RCC 7860 (cell line): ENCODE results near the gene CSTF3.
A peak's percentile ranks its signal among the peaks of the same experiment; 100 is the strongest.
"Not testable (repeated sequence)": the region's sequence is repeated elsewhere in the genome, so short reads cannot be mapped to it uniquely, and the experiment has no call there.

Experiments used
- DNase-seq: peaks from one replicate; pipeline ENCODE4 v3.0.0-alpha.2; 2015; ENCODE audit warnings: low spot score
- FAIRE-seq: peaks from 2 replicates; lab custom pipeline; 2012; peaks lifted over from hg19 to GRCh38; lab: Jason Lieb, UNC

CSTF3 gene

GRCh38 chr11:33162831-33163230, 1.6 kb upstream of the CSTF3 start:
- no peak for DNase-seq
- no peak for FAIRE-seq

GRCh38 chr11:33160587-33160986, 693 bp downstream of the CSTF3 start:
- DNase-seq (no peak), FAIRE-seq (no peak)

GRCh38 chr11:33160136-33160535, 1.1 kb downstream of the CSTF3 start:
- FAIRE-seq (no peak), DNase-seq (peak; percentile 36)

DNA sequence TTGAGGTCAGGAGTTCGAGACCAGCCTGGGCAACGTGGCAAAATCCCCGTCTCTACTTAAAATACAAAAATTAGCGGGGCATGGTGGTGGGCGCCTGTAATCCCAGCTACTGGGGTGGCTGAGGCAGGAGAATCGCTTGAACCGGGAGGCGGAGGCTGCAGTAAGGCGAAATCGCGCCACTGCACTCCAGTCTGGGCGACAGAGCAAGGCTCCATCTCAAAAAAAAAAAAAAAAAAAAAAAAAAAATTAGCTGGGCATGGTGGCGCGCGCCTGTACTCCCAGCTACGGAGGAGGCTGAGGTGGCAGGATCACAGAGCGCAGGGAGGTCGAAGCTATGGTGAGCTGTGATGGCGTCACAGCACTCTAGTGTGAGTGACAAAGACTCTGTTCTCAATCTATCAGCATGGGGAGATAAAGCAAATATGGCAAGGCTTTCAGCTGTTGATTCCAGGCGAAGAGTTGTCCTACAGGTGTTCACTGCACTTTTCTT, 1.9 kb downstream of the CSTF3 start:
- DNase-seq, FAIRE-seq: not testable (repeated sequence)

DNA sequence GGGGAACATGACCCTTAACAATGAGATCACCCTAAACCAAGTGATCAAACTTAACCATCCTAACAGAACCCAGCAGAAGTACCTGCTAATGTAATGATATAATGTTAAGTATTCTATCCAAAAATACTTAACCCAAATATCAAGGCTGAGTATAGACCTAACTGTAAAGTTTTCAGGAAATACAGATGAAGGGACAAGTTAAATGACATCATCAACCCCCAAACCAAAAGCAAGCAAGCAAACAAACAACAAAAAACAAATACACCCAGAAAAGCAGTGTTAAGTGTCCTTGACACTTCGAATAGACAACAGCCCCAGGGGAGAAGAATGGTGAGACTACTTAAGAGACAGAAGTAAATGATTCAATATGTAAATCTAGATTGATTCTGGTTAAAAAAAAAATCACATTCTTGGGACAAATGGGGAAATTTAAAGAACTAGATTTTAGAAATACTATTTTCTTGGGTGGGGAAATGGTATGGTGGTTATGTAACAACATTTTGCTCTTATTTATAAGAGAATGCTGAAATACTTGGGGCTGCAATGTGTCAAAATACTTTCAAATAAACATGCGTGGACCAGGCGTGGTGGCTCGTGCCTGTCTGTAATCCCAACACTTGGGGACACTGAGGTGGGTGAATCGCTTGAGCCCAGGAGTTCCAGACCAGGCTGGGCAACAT, 2.5 kb downstream of the CSTF3 start:
- DNase-seq: no peak
- FAIRE-seq: no peak

DNA sequence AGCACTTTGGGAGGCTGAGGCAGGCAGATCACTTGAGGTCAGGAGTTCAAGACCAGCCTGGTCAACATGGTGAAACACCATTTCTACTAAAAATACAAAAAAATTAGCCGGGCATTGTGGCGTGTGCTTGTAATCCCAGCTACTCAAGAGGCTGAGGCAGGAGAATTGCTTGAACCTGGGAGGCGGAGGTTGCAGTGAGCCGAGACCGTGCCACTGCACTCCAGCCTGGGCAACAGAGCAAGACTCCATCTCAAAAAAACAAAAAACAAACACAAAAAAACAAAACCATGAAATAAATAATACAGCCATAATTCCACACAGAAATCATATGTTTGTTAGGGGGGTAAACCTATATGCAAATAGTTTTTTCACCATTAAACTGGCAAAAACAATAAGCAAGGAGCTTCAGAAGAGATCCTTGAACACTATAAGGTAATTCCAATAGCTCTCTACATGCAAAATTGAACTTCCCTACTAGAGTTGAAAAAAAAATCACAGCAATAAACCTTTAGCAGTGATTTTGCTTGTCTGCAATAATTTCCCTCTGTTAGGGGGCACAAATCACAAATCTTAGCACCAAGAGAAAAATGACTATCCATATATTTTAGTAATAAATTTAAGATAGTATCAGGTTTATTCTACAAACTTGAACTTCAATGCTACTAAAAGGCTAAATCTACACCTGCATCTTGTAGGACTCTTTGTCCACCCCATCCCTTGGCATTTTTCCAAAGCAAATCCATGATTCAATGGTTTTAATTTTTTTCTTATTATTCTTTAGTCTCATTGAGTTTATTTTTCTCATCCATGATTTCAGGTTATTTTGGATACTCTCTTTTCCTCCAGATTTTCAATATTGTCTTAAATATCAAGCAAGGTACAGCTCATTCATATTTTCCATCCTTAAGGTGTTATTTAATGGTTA, 3.9 kb downstream of the CSTF3 start:
- FAIRE-seq (no peak), DNase-seq (no peak)

DNA sequence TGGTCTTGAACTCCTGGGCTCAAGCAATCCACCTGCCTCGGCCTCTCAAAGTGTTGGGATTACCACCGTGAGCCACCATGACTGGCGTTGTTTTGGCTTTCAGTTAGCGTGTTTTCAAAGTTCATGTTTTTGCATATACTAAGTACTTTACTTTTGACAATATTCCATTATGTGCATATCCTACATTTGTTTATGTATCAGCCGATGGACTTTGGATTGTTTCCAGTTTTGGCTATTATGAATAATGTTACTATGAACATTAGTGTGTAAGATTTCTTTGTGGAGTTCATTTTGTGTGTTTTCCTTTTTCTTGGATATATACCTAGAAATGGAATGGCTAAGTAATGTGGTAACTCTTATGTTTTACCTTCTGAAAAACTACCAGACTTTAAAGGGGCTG, 9.9 kb downstream of the CSTF3 start:
- no peak for FAIRE-seq
- no peak for DNase-seq

- FAIRE-seq (peak; percentile 63), DNase-seq (peak; percentile 15)
These were observed 13.7 kb downstream of the CSTF3 start for GRCh38 chr11:33147559-33147958.

DNA sequence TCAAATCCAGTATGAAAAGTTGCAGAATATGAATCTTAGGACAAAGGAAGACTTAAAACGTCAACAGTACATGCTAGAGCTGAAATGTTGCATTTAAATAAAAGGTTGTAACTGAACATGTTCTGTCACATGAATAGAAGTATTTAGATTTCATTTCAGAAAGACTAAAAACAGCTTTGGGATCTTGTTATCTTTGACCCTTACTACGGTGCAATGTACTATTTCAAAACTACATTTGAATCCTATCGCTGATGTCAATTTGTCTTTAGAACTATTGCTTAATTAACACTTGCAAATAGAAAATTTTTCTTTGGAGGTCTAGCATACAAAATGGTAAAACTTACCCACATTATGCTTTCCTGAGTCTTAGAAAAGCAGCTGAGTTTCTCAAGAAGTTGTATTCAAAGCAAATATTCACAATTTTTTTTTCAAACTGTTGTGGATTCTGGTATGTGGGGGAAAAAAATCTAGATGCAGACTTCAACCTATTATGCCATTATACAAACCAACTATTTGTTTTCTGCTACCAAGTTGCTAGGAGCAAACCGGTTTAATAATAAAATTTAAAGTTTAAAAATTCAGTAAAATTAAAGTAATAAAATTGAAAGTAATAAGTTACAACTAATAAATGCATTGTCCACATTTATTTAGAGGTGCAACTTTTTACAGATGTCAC, 25.4 kb downstream of the CSTF3 start:
- DNase-seq (no peak), FAIRE-seq (no peak)

DNA sequence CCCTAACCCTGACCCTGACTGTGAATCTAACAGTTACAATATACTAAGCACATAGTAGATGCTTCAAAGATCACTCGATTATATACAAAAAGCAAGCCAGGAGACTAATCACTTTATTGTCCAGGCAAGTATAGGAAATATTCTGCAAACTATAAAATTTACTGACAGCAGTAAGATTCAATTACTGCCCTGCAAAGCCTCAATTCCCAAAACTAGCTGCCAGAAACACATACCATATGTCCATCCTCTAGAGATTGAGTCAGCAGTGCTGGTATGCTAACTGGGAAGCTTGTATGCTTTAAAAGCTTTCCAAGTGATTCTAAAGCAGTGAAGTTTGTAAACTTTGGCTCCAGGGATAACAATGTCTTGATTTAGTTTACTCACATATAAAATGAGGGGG, 26.1 kb downstream of the CSTF3 start:
- no peak for DNase-seq
- FAIRE-seq: no peak

DNA sequence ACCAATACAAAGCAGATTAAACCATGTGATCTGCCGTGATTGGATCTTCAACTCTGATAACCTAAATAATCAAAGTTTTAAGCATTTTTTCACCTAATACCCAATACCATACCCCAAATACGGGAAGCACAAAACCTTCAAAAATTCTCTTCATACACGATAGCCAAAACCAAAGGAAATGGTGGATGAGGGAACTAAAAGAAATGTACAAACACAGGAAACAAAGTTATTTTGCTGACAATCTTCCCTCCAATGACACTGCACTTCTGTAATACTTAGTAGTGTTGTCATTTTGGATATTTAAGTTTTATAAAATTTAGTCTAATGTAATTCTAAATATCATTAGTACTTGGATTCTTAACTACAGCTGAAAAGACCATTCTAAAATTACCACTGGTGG, 27.0 kb downstream of the CSTF3 start:
- DNase-seq: no peak
- no peak for FAIRE-seq

GRCh38 chr11:33133761-33134160, 27.5 kb downstream of the CSTF3 start:
- no peak for FAIRE-seq
- no peak for DNase-seq

GRCh38 chr11:33132510-33132909, 28.8 kb downstream of the CSTF3 start:
- no peak for DNase-seq
- peak; percentile 14 for FAIRE-seq

DNA sequence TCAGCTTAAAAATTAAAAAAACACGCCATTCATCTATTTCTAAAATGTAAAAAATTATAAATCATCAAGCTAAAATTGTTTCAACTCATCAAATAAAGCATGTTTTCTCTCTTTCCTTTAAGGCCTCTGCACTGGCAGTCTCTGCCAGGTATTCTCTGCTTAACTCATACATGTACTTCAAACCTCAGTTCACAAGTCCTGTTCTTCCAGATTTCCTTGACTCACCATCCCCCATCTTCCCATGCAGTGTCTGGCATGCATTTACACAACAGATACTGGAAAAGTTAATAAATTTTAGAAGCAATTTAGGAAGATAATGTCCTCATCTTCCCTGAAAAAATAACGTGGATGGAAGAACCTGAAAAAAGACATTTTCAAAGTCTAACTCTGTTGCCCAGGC, 32.5 kb downstream of the CSTF3 start:
- FAIRE-seq (no peak), DNase-seq (no peak)

- no peak for FAIRE-seq
- DNase-seq: no peak
These were observed 35.7 kb downstream of the CSTF3 start for GRCh38 chr11:33125611-33126010.

DNA sequence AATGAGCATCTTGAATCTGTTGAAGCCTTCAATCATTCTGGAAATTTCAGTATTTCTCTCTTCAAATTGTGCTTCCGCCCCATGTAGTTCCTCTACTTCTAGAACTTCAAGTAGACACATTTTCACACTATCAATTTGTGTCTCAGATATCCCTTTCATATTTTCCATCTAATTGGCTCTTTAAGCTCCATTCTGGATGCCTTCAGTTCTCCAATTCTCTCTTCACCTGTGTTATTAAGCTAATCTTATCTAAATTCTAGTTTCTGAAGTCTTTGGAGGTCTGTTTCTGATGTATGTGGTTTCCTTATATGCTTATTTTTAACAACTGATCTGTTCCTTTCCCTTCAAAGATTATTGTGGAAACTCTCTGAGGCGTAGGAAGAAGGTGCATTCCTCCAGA, 36.3 kb downstream of the CSTF3 start:
- FAIRE-seq: no peak

DNA sequence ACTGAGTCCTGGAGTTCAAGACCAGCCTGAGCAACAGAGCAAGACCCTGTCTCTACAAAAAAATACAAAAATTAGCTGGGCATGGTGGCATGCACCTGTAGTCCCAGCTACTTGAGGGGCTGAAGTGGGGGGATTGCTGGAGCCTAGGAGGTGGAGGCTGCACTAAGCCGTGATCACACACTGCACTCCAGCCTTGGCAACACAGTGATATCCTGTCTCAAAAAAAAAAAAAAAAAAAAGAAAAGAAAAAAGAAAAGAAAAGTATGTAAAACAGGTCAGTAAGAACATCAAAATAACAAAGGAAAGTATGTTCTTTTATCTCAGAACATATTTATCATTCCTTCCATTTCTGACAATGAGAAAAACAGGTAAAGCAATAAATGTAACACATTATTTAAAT, 38.6 kb downstream of the CSTF3 start:
- not testable (repeated sequence) for FAIRE-seq, DNase-seq

More for the DNA sequence above, 36.3 kb downstream of the CSTF3 start:
- no peak for DNase-seq

DNA sequence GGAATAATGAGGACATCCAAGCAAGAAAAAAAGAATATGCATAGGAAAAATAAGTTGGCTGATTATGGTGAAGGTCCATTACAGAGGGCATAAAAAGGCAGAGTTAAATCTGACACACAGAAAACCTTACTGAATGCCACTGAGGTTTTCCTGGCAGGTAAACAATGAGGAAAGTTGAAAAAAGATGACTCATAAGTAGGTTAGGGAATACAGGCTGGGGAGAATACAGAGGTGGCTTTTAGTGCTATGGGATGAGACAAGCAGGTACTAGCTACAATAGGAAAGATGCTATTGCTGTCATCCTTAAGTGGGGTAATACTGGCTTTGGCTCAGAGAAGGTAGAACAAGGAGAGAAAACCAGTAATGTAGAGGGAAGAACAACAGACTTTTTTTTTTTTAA, 44.7 kb downstream of the CSTF3 start:
- no peak for FAIRE-seq
- no peak for DNase-seq

GRCh38 chr11:33110083-33110482, 51.2 kb downstream of the CSTF3 start:
- no peak for DNase-seq
- no peak for FAIRE-seq

- DNase-seq (no peak), FAIRE-seq (no peak)
These were observed 51.9 kb downstream of the CSTF3 start for GRCh38 chr11:33109294-33109895.

- FAIRE-seq (no peak), DNase-seq (no peak)
These were observed 57.4 kb downstream of the CSTF3 start for GRCh38 chr11:33103836-33104235.
